Measurements from ENCODE around the gene PGLYRP2. TPM values are rescaled to one million over a fixed set of nuclear protein-coding genes. Genes with fewer than 3 reads are reported as not detected.

PGLYRP2 gene
- polyA plus RNA-seq, 1 donor: not detected

GRCh38 chr19:15456871-15457700 lies 22.2 kb downstream of the PGLYRP2 start:
- no peak for DNase-seq (ENCODE audit: low read depth)

GRCh38 chr19:15456441-15456840 lies 22.9 kb downstream of the PGLYRP2 start:
- DNase-seq (ENCODE audit: low read depth): no peak

GRCh38 chr19:15455996-15456395 lies 23.3 kb downstream of the PGLYRP2 start:
- DNase-seq (ENCODE audit: low read depth): no peak

- DNase-seq (ENCODE audit: low read depth): no peak
Measured at GRCh38 chr19:15453906-15454860, 25.1 kb downstream of the PGLYRP2 start.

- no peak for DNase-seq (ENCODE audit: low read depth)
Measured at GRCh38 chr19:15453091-15453578, 26.2 kb downstream of the PGLYRP2 start.

- DNase-seq (ENCODE audit: low read depth): no peak
Measured at GRCh38 chr19:15452111-15453047, 26.9 kb downstream of the PGLYRP2 start.

GRCh38 chr19:15450528-15450890 lies 28.8 kb downstream of the PGLYRP2 start:
- DNase-seq (ENCODE audit: low read depth): no peak

- DNase-seq (ENCODE audit: low read depth): no peak
Measured at GRCh38 chr19:15449620-15450527, 29.4 kb downstream of the PGLYRP2 start, which contains the start of gene WIZ. Gene WIZ (minus strand): TSS chr19:15449956. CDS start chr19:15448307, 1,649 bp downstream.

- no peak for DNase-seq (ENCODE audit: low read depth)
Measured at GRCh38 chr19:15448778-15449619, 30.3 kb downstream of the PGLYRP2 start.

- no peak for DNase-seq (ENCODE audit: low read depth)
Measured at GRCh38 chr19:15448044-15448777, 31.1 kb downstream of the PGLYRP2 start.

- no peak for DNase-seq (ENCODE audit: low read depth)
Measured at GRCh38 chr19:15447057-15447456, 32.2 kb downstream of the PGLYRP2 start.

GRCh38 chr19:15445807-15446376 lies 33.4 kb downstream of the PGLYRP2 start:
- DNase-seq (ENCODE audit: low read depth): no peak

GRCh38 chr19:15445227-15445605 lies 34.1 kb downstream of the PGLYRP2 start:
- no peak for DNase-seq (ENCODE audit: low read depth)

- no peak for DNase-seq (ENCODE audit: low read depth)
Measured at GRCh38 chr19:15444505-15445226, 34.6 kb downstream of the PGLYRP2 start.

GRCh38 chr19:15443838-15444237 lies 35.5 kb downstream of the PGLYRP2 start:
- no peak for DNase-seq (ENCODE audit: low read depth)

GRCh38 chr19:15443325-15443724 lies 36.0 kb downstream of the PGLYRP2 start:
- DNase-seq (ENCODE audit: low read depth): no peak

- no peak for DNase-seq (ENCODE audit: low read depth)
Measured at GRCh38 chr19:15442142-15442920, 37.0 kb downstream of the PGLYRP2 start.
